HUES6 (cell line): ENCODE measurements around the gene AOC2.
"Not testable (repeated sequence)": the region's sequence is repeated elsewhere in the genome, so short reads cannot be mapped to it uniquely, and the experiment has no call there.

ENCODE experiments used
- H3K27ac ChIP-seq: 2 replicates; pipeline ENCODE4 v1.7.0; 2013; ENCODE audit warnings: low read depth, mild to moderate bottlenecking, low read length, inconsistent platforms
- H3K27me3 ChIP-seq: 2 replicates; pipeline ENCODE4 v1.6.1; 2013; ENCODE audit warnings: low read length; ENCODE audit not compliant: control insufficient read depth, insufficient read depth
- H3K36me3 ChIP-seq: 2 replicates; pipeline ENCODE4 v1.6.1; 2013; ENCODE audit warnings: low read length; ENCODE audit not compliant: control insufficient read depth, insufficient read depth
- H3K4me1 ChIP-seq: 2 replicates; pipeline ENCODE4 v1.6.1; 2013; ENCODE audit warnings: low read length; ENCODE audit not compliant: control insufficient read depth, insufficient read depth
- H3K4me3 ChIP-seq: 2 replicates; pipeline ENCODE4 v1.5.1; 2013; ENCODE audit warnings: low read depth, low read length
- H3K9ac ChIP-seq: one replicate; pipeline ENCODE4 v1.6.1; 2013; ENCODE audit warnings: mild to moderate bottlenecking, low read length
- H3K9me3 ChIP-seq: 2 replicates; pipeline ENCODE4 v1.6.1; 2013; ENCODE audit warnings: low read depth, low read length; ENCODE audit not compliant: control insufficient read depth, insufficient read depth

AOC2 gene

GRCh38 chr17:42856093-42856492 is 11.7 kb downstream of the AOC2 start:
- H3K36me3 ChIP-seq, H3K4me1 ChIP-seq, H3K9ac ChIP-seq, H3K27me3 ChIP-seq, H3K27ac ChIP-seq, H3K9me3 ChIP-seq, H3K4me3 ChIP-seq: not testable (repeated sequence)

- H3K4me3 ChIP-seq, H3K27me3 ChIP-seq, H3K36me3 ChIP-seq, H3K9ac ChIP-seq, H3K9me3 ChIP-seq, H3K4me1 ChIP-seq, H3K27ac ChIP-seq: not testable (repeated sequence)
Measured at GRCh38 chr17:42856516-42856915, 12.1 kb downstream of the AOC2 start.

GRCh38 chr17:42857389-42857788 is 13.0 kb downstream of the AOC2 start:
- no peak overlapping the region for H3K27ac ChIP-seq
- H3K9ac ChIP-seq: no peak overlapping the region
- H3K9me3 ChIP-seq: no peaks in the 10 kb centered on the region
- H3K36me3 ChIP-seq: peaks cover 4% of the 10 kb centered on the region; the same call in 1 of the 2 replicates
- H3K4me3 ChIP-seq: no peak overlapping the region
- no peaks in the 10 kb centered on the region for H3K4me1 ChIP-seq
- no peaks in the 10 kb centered on the region for H3K27me3 ChIP-seq

- no peaks in the 10 kb centered on the region for H3K27me3 ChIP-seq
- no peaks in the 10 kb centered on the region for H3K4me1 ChIP-seq
- no peak overlapping the region for H3K9ac ChIP-seq
- no peak overlapping the region for H3K27ac ChIP-seq
- peaks cover 3% of the 10 kb centered on the region; the same call in 1 of the 2 replicates for H3K9me3 ChIP-seq
- no peak overlapping the region for H3K4me3 ChIP-seq
- no peaks in the 10 kb centered on the region for H3K36me3 ChIP-seq
Measured at GRCh38 chr17:42865638-42866094, 21.3 kb downstream of the AOC2 start.

GRCh38 chr17:42866216-42866615 is 21.8 kb downstream of the AOC2 start:
- no peak overlapping the region for H3K9ac ChIP-seq
- H3K9me3 ChIP-seq: peaks cover 5% of the 10 kb centered on the region; the same call in 1 of the 2 replicates
- no peaks in the 10 kb centered on the region for H3K4me1 ChIP-seq
- no peaks in the 10 kb centered on the region for H3K36me3 ChIP-seq
- H3K27me3 ChIP-seq: no peaks in the 10 kb centered on the region
- no peak overlapping the region for H3K4me3 ChIP-seq
- no peak overlapping the region for H3K27ac ChIP-seq

- Histone ChIP-seq H3K36me3 (no peaks in the 10 kb centered on the region), H3K4me3 (no peak overlapping the region), H3K27ac (no peak overlapping the region), H3K27me3 (no peaks in the 10 kb centered on the region), H3K9ac (no peak overlapping the region), H3K4me1 (no peaks in the 10 kb centered on the region), H3K9me3 (peaks cover 5% of the 10 kb centered on the region; the same call in 1 of the 2 replicates)
Measured at GRCh38 chr17:42866631-42867575, 22.5 kb downstream of the AOC2 start.

- not testable (repeated sequence) for H3K27ac ChIP-seq, H3K9ac ChIP-seq, H3K27me3 ChIP-seq, H3K4me1 ChIP-seq, H3K9me3 ChIP-seq, H3K36me3 ChIP-seq, H3K4me3 ChIP-seq
Measured at GRCh38 chr17:42867694-42868261, 23.4 kb downstream of the AOC2 start.

GRCh38 chr17:42868338-42868737 is 24.0 kb downstream of the AOC2 start:
- no peak overlapping the region for H3K27ac ChIP-seq
- no peaks in the 10 kb centered on the region for H3K36me3 ChIP-seq
- H3K4me3 ChIP-seq: no peak overlapping the region
- no peaks in the 10 kb centered on the region for H3K27me3 ChIP-seq
- H3K9me3 ChIP-seq: peaks cover 5% of the 10 kb centered on the region; the same call in 1 of the 2 replicates
- no peaks in the 10 kb centered on the region for H3K4me1 ChIP-seq
- no peak overlapping the region for H3K9ac ChIP-seq

- no peak overlapping the region for H3K9ac ChIP-seq
- H3K9me3 ChIP-seq: peaks cover 5% of the 10 kb centered on the region; the same call in 1 of the 2 replicates
- no peaks in the 10 kb centered on the region for H3K4me1 ChIP-seq
- no peak overlapping the region for H3K4me3 ChIP-seq
- no peak overlapping the region for H3K27ac ChIP-seq
- no peaks in the 10 kb centered on the region for H3K36me3 ChIP-seq
- no peaks in the 10 kb centered on the region; the same call in 1 of the 2 replicates for H3K27me3 ChIP-seq
Measured at GRCh38 chr17:42871647-42872046, 27.3 kb downstream of the AOC2 start.

- peaks cover 6% of the 10 kb centered on the region for H3K27me3 ChIP-seq
- H3K4me3 ChIP-seq: no peak overlapping the region
- no peak overlapping the region for H3K9ac ChIP-seq
- H3K27ac ChIP-seq: no peak overlapping the region
- peaks cover 5% of the 10 kb centered on the region; the same call in 1 of the 2 replicates for H3K9me3 ChIP-seq
- H3K4me1 ChIP-seq: no peaks in the 10 kb centered on the region
- H3K36me3 ChIP-seq: no peaks in the 10 kb centered on the region
Measured at GRCh38 chr17:42872251-42872965, 28.0 kb downstream of the AOC2 start.

GRCh38 chr17:42873315-42873714 is 28.9 kb downstream of the AOC2 start:
- no peak overlapping the region for H3K4me3 ChIP-seq
- H3K4me1 ChIP-seq: peaks cover 5% of the 10 kb centered on the region
- no peak overlapping the region for H3K9ac ChIP-seq
- H3K27ac ChIP-seq: no peak overlapping the region
- no peaks in the 10 kb centered on the region for H3K36me3 ChIP-seq
- peaks cover 12% of the 10 kb centered on the region for H3K27me3 ChIP-seq
- peaks cover 5% of the 10 kb centered on the region; the same call in 1 of the 2 replicates for H3K9me3 ChIP-seq
